ENCODE results near the gene PRKCE. TPM values are rescaled to one million over a fixed set of nuclear protein-coding genes. Genes with fewer than 3 reads are reported as not detected.

Gene PRKCE
- total RNA-seq, 1 experiment from 2014 or later: 1.3 TPM

DNA sequence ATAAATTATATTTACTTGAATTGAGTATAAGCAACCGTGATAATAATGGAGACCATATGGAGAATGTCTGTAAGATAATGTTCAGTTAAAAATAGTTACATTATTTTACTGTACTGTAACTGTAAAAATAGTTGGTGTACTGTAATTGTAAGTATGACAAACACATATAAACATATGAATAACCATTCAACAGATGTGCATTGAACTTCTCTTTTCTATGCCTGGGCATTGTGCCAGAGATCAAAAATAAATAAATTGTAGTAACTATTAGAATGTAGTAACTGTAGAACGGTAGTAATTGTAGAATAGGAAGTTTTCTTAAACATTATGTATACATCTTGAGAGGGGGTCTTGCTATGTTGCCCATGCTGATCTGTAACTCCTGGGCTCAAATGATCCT is 358.3 kb downstream of the PRKCE start:
- no peak overlapping the region for H2AK5ac ChIP-seq (ENCODE audit: insufficient read length, low read length)
- H2AFZ ChIP-seq (ENCODE audit: low read length): no peak overlapping the region
- H3K9me3 ChIP-seq (ENCODE audit: control insufficient read depth, low read depth, low read length): no peaks in the 10 kb centered on the region
- Mint-ChIP-seq H3K36me3 (ENCODE audit: insufficient read depth in 1 of 3, low read depth in 3 of 3) (no peaks in the 10 kb centered on the region; a peak in 1 of 7 replicates), H3K27me3 (ENCODE audit: low read depth) (no peaks in the 10 kb centered on the region), H3K27ac (no peak overlapping the region), H3K4me3 (no peak overlapping the region), H3K4me1 (peaks cover 9 to 13% of the 10 kb centered on the region in 2 experiments), H3K9me3 (no peaks in the 10 kb centered on the region)
- H3K4me2 ChIP-seq (ENCODE audit: insufficient read depth, insufficient read length, low read length): no peak overlapping the region
- H4K5ac ChIP-seq (ENCODE audit: insufficient read length, low read depth, low read length): no peak overlapping the region
- H3K27me3 ChIP-seq (ENCODE audit: insufficient read depth, low read length): no peaks in the 10 kb centered on the region
- no peaks in the 10 kb centered on the region for H3K23me2 ChIP-seq (ENCODE audit: insufficient read length, low read depth, low read length, poor library complexity, severe bottlenecking)
- H2BK5ac ChIP-seq (ENCODE audit: insufficient read length, low read length): no peak overlapping the region
- no peak overlapping the region for H2BK15ac ChIP-seq (ENCODE audit: low read depth, low read length)
- no peak overlapping the region for H4K8ac ChIP-seq (replicated peaks; ENCODE audit: insufficient read length, low read depth, low read length)
- H3K79me2 ChIP-seq (ENCODE audit: insufficient read depth, low read length): no peaks in the 10 kb centered on the region
- no peak overlapping the region for H3K18ac ChIP-seq (ENCODE audit: insufficient read length, low read depth, low read length)
- H3T11ph ChIP-seq (ENCODE audit: low read length): no peak overlapping the region
- H3K4ac ChIP-seq (ENCODE audit: low read depth, low read length): no peak overlapping the region
- no peak for TF ChIP-seq CTCF (conservative IDR thresholded peaks at IDR 0.05)
- no peaks in the 10 kb centered on the region for H3K79me1 ChIP-seq (ENCODE audit: insufficient read depth, low read depth, low read length, poor library complexity, severe bottlenecking)
- peaks cover 3% of the 10 kb centered on the region for H3K4me1 ChIP-seq (ENCODE audit: insufficient read depth, low read length)
- H4K20me1 ChIP-seq (ENCODE audit: control insufficient read depth, insufficient read depth, insufficient read length): no peaks in the 10 kb centered on the region
- H4K91ac ChIP-seq (ENCODE audit: insufficient read length, low read depth, low read length): no peak overlapping the region
- no peak for DNase-seq
- no peak overlapping the region for H2BK120ac ChIP-seq (ENCODE audit: low read depth, low read length, poor library complexity, severe bottlenecking)
- H3K27ac ChIP-seq (ENCODE audit: insufficient read length, low read depth, low read length): no peak overlapping the region
- no peak overlapping the region for H3K56ac ChIP-seq (ENCODE audit: insufficient read length, low read depth, low read length)
- no peak overlapping the region for H3K23ac ChIP-seq (ENCODE audit: insufficient read length, low read depth, low read length)
- H3K9ac ChIP-seq (ENCODE audit: extremely low read depth, insufficient read length, low read length): no peak overlapping the region
- H2BK12ac ChIP-seq (ENCODE audit: insufficient read length, low read depth, low read length): no peak overlapping the region
- no CpG with 5 or more reads among the region's 2 CpGs for WGBS (ENCODE audit: extremely low coverage, insufficient read length, low lambda C conversion rate)
- no peak overlapping the region for H3K14ac ChIP-seq (ENCODE audit: insufficient read depth, low read length)
- H2BK20ac ChIP-seq (ENCODE audit: low read depth, low read length, poor library complexity, severe bottlenecking): no peak overlapping the region
